HAP-1 (cell line): ENCODE measurements around the gene METTL21C.

Experiments used
- DNase-seq, 2 experiments: peaks; one replicate each; pipeline ENCODE4 v3.0.0-alpha.2; 2016 to 2020; ENCODE audit warnings: low spot score in 2 of 2
- H3K27me3 ChIP-seq: fragments of 250-450 bp; sonication (Bioruptor Pico); 2 replicates; pipeline ENCODE4 v1.5.1; 2020; ENCODE audit warnings: low read depth, mild to moderate bottlenecking, moderate library complexity
- H3K36me3 ChIP-seq: fragments of 250-450 bp; sonication (Bioruptor Pico); replicated peaks from 2 replicates; pipeline ENCODE4 v1.5.1; 2020; ENCODE audit warnings: mild to moderate bottlenecking
- H3K4me1 ChIP-seq: fragments of 250-450 bp; sonication (Bioruptor Pico); 2 replicates; pipeline ENCODE4 v1.5.1; 2020; ENCODE audit warnings: mild to moderate bottlenecking
- H3K4me3 ChIP-seq: fragments of 250-450 bp; sonication (Bioruptor Pico); 2 replicates; pipeline ENCODE4 v1.5.1; 2020; ENCODE audit warnings: mild to moderate bottlenecking, moderate library complexity
- H3K9me3 ChIP-seq: fragments of 250-450 bp; sonication (Bioruptor Pico); 2 replicates; pipeline ENCODE4 v1.5.1; 2020; ENCODE audit warnings: mild to moderate bottlenecking, moderate library complexity
- in situ Hi-C: fragments of 300-500 bp; cut with MboI; formaldehyde crosslinking; loops from 3 replicates; pipeline ENCODE4 v1.14.3; 2020; ENCODE audit warnings: low sequenced_read_pairs, inconsistent platforms, mixed read lengths

METTL21C gene

GRCh38 chr13:102670130-102670529, 24.7 kb downstream of the METTL21C start:
- Histone ChIP-seq H3K4me3 (no peak overlapping the region), H3K9me3 (no peaks in the 10 kb centered on the region), H3K27me3 (no peaks in the 10 kb centered on the region), H3K4me1 (peaks cover 3% of the 10 kb centered on the region), H3K36me3 (peaks cover 62% of the 10 kb centered on the region)
- DNase-seq, result no peak
- in situ Hi-C loops, result no loop called here

- Histone ChIP-seq H3K9me3 (no peaks in the 10 kb centered on the region), H3K4me3 (no peak overlapping the region), H3K27me3 (no peaks in the 10 kb centered on the region), H3K4me1 (no peaks in the 10 kb centered on the region; the same call in none of the 2 replicates), H3K36me3 (peaks cover 50% of the 10 kb centered on the region)
- in situ Hi-C loops, result no loop called here
- no peak for DNase-seq
Measured at GRCh38 chr13:102667911-102668310, 26.9 kb downstream of the METTL21C start.

GRCh38 chr13:102667023-102667422, 27.8 kb downstream of the METTL21C start:
- Histone ChIP-seq H3K4me1 (no peaks in the 10 kb centered on the region; the same call in 1 of the 2 replicates), H3K9me3 (no peaks in the 10 kb centered on the region), H3K4me3 (no peak overlapping the region), H3K36me3 (peaks cover 44% of the 10 kb centered on the region), H3K27me3 (no peaks in the 10 kb centered on the region)
- in situ Hi-C loops, result no loop called here
- DNase-seq, result no peak

GRCh38 chr13:102659168-102659713, 35.6 kb downstream of the METTL21C start:
- Histone ChIP-seq H3K9me3 (0 out of 2 replicates have a peak, but pooled peaks cover 3% of the 10 kb centered on the region), H3K4me1 (no peaks in the 10 kb centered on the region), H3K4me3 (no peak overlapping the region), H3K36me3 (peaks cover 39% of the 10 kb centered on the region), H3K27me3 (no peaks in the 10 kb centered on the region)
- in situ Hi-C loops, result no loop called here
- DNase-seq, result no peak

GRCh38 chr13:102658660-102659059, 36.2 kb downstream of the METTL21C start:
- peaks cover 40% of the 10 kb centered on the region for H3K36me3 ChIP-seq
- no peak for DNase-seq
- 0 out of 2 replicates have a peak, but pooled peaks cover 3% of the 10 kb centered on the region for H3K9me3 ChIP-seq
- H3K4me1 ChIP-seq, result no peaks in the 10 kb centered on the region
- no peaks in the 10 kb centered on the region for H3K27me3 ChIP-seq
- H3K4me3 ChIP-seq, result no peak overlapping the region
- in situ Hi-C loops, result no loop called here

GRCh38 chr13:102657630-102658029, 37.2 kb downstream of the METTL21C start:
- Histone ChIP-seq H3K9me3 (0 out of 2 replicates have a peak, but pooled peaks cover 3% of the 10 kb centered on the region), H3K4me1 (no peaks in the 10 kb centered on the region), H3K27me3 (no peaks in the 10 kb centered on the region), H3K4me3 (no peak overlapping the region), H3K36me3 (peaks cover 40% of the 10 kb centered on the region)
- in situ Hi-C loops, result no loop called here
- no peak for DNase-seq

- peaks cover 47% of the 10 kb centered on the region for H3K36me3 ChIP-seq
- in situ Hi-C loops, result no loop called here
Measured at GRCh38 chr13:102654756-102655155, 40.1 kb downstream of the METTL21C start.

GRCh38 chr13:102651892-102652291, 43.0 kb downstream of the METTL21C start:
- Histone ChIP-seq H3K9me3 (no peaks in the 10 kb centered on the region), H3K27me3 (no peaks in the 10 kb centered on the region), H3K4me3 (no peak overlapping the region), H3K36me3 (peaks cover 46% of the 10 kb centered on the region), H3K4me1 (peaks cover 8% of the 10 kb centered on the region)
- in situ Hi-C loops, result no loop called here
- peak in 1 of 2 experiments; percentile 12 for DNase-seq

More at GRCh38 chr13:102654756-102655155, 40.1 kb downstream of the METTL21C start:
- Histone ChIP-seq H3K27me3 (no peaks in the 10 kb centered on the region), H3K9me3 (0 out of 2 replicates have a peak, but pooled peaks cover 3% of the 10 kb centered on the region), H3K4me3 (no peak overlapping the region), H3K4me1 (peaks cover 8% of the 10 kb centered on the region)
- no peak for DNase-seq

- H3K27me3 ChIP-seq, result no peaks in the 10 kb centered on the region
- DNase-seq, result no peak
- no peak overlapping the region for H3K4me3 ChIP-seq
- peaks cover 45% of the 10 kb centered on the region for H3K36me3 ChIP-seq
- peaks cover 8% of the 10 kb centered on the region for H3K4me1 ChIP-seq
- in situ Hi-C loops, result no loop called here
- no peaks in the 10 kb centered on the region for H3K9me3 ChIP-seq
Measured at GRCh38 chr13:102651392-102651791, 43.5 kb downstream of the METTL21C start.

- Histone ChIP-seq H3K9me3 (no peaks in the 10 kb centered on the region), H3K4me1 (peaks cover 8% of the 10 kb centered on the region), H3K27me3 (no peaks in the 10 kb centered on the region), H3K4me3 (no peak overlapping the region), H3K36me3 (peaks cover 53% of the 10 kb centered on the region)
- in situ Hi-C loops, result no loop called here
- no peak for DNase-seq
Measured at GRCh38 chr13:102650444-102650843, 44.4 kb downstream of the METTL21C start.

- H3K27me3 ChIP-seq, result no peaks in the 10 kb centered on the region
- in situ Hi-C loops, result no loop called here
- H3K4me1 ChIP-seq, result peaks cover 8% of the 10 kb centered on the region
- peaks cover 67% of the 10 kb centered on the region for H3K36me3 ChIP-seq
- no peaks in the 10 kb centered on the region for H3K9me3 ChIP-seq
- H3K4me3 ChIP-seq, result no peak overlapping the region
- DNase-seq, result no peak
Measured at GRCh38 chr13:102648046-102648445, 46.8 kb downstream of the METTL21C start.

GRCh38 chr13:102645701-102646100, 49.1 kb downstream of the METTL21C start:
- H3K36me3 ChIP-seq, result peaks cover 82% of the 10 kb centered on the region
- no peak overlapping the region for H3K4me3 ChIP-seq
- H3K4me1 ChIP-seq, result peaks cover 2% of the 10 kb centered on the region
- H3K9me3 ChIP-seq, result no peaks in the 10 kb centered on the region
- H3K27me3 ChIP-seq, result no peaks in the 10 kb centered on the region
- in situ Hi-C loops, result no loop called here
- no peak for DNase-seq

- no peaks in the 10 kb centered on the region for H3K9me3 ChIP-seq
- no peaks in the 10 kb centered on the region for H3K4me1 ChIP-seq
- H3K36me3 ChIP-seq, result peaks cover 82% of the 10 kb centered on the region
- no peak for DNase-seq
- no peaks in the 10 kb centered on the region for H3K27me3 ChIP-seq
- in situ Hi-C loops, result no loop called here
- H3K4me3 ChIP-seq, result no peak overlapping the region
Measured at GRCh38 chr13:102643656-102644055, 51.2 kb downstream of the METTL21C start.

GRCh38 chr13:102642475-102642874, 52.4 kb downstream of the METTL21C start:
- in situ Hi-C loops, result no loop called here
- no peak for DNase-seq
- H3K36me3 ChIP-seq, result peaks cover 86% of the 10 kb centered on the region
- no peaks in the 10 kb centered on the region for H3K9me3 ChIP-seq
- H3K27me3 ChIP-seq, result no peaks in the 10 kb centered on the region
- no peak overlapping the region for H3K4me3 ChIP-seq
- no peaks in the 10 kb centered on the region for H3K4me1 ChIP-seq

GRCh38 chr13:102642029-102642428, 52.8 kb downstream of the METTL21C start:
- peaks cover 86% of the 10 kb centered on the region for H3K36me3 ChIP-seq
- DNase-seq, result no peak
- in situ Hi-C loops, result no loop called here

More at GRCh38 chr13:102642029-102642428, 52.8 kb downstream of the METTL21C start:
- H3K4me1 ChIP-seq, result no peaks in the 10 kb centered on the region
- H3K4me3 ChIP-seq, result no peak overlapping the region
- H3K9me3 ChIP-seq, result no peaks in the 10 kb centered on the region
- no peaks in the 10 kb centered on the region for H3K27me3 ChIP-seq
